Neural crest cell (in vitro differentiated cells): ENCODE results near the gene ZNF618. TPM values are rescaled to one million over a fixed set of nuclear protein-coding genes. Genes with fewer than 3 reads are reported as not detected.

Source experiments
- DNase-seq: peaks from one replicate; pipeline ENCODE4 v3.0.0; 2021; ENCODE audit warnings: low read depth, mixed read lengths, low spot score
- H3K27ac Mint-ChIP-seq: one replicate; pipeline ENCODE4 v1.8.0; 2021; ENCODE audit warnings: mild to moderate bottlenecking, mixed read lengths; ENCODE audit not compliant: unreplicated experiment
- H3K27me3 Mint-ChIP-seq: 2 replicates; pipeline ENCODE4 v1.8.0; 2021; ENCODE audit warnings: low read depth, mild to moderate bottlenecking, mixed read lengths
- H3K36me3 Mint-ChIP-seq: 2 replicates; pipeline ENCODE4 v1.8.0; 2021; ENCODE audit warnings: low read depth, mild to moderate bottlenecking, mixed read lengths
- H3K4me1 Mint-ChIP-seq: 2 replicates; pipeline ENCODE4 v1.8.0; 2021; ENCODE audit warnings: mixed read lengths
- H3K4me3 Mint-ChIP-seq: one replicate; pipeline ENCODE4 v1.8.0; 2021; ENCODE audit warnings: mild to moderate bottlenecking, mixed read lengths
- H3K9me3 Mint-ChIP-seq: 2 replicates; pipeline ENCODE4 v1.8.0; 2021; ENCODE audit warnings: mixed read lengths
- CTCF ChIP-seq: fragments of 200-600 bp; sonication (generic); conservative IDR thresholded peaks from 2 replicates; pipeline ENCODE4 v1.5.0; 2021; ENCODE audit warnings: antibody characterized with exemption, mild to moderate bottlenecking
- total RNA-seq: library from RNA; stranded (reverse); gene quantifications from 2 replicates; pipeline ENCODE4 v1.2.1, GENCODE V29; 2021

ZNF618 gene
- total RNA-seq, 1 donor from 2014 or later: 60.8 TPM

- no peak for DNase-seq
- Mint-ChIP-seq H3K9me3 (peaks cover 6% of the 10 kb centered on the region), H3K27me3 (peaks cover 70% of the 10 kb centered on the region)
These were observed 220.9 kb downstream of the ZNF618 start for GRCh38 chr9:114096866-114097612.

GRCh38 chr9:114097613-114098020, 221.5 kb downstream of the ZNF618 start:
- DNase-seq: no peak
- peaks cover 6% of the 10 kb centered on the region for H3K9me3 Mint-ChIP-seq
- peaks cover 4% of the 10 kb centered on the region for H3K36me3 Mint-ChIP-seq
- H3K27ac Mint-ChIP-seq: no peak overlapping the region
- H3K27me3 Mint-ChIP-seq: peaks cover 73% of the 10 kb centered on the region
- peak overlapping the region; percentile 67 for H3K4me3 Mint-ChIP-seq
- H3K4me1 Mint-ChIP-seq: peaks cover 9% of the 10 kb centered on the region
- TF ChIP-seq CTCF: no peak

More at GRCh38 chr9:114096866-114097612, 220.9 kb downstream of the ZNF618 start:
- Mint-ChIP-seq H3K4me1 (peaks cover 9% of the 10 kb centered on the region), H3K4me3 (peak overlapping the region; percentile 47), H3K27ac (no peak overlapping the region), H3K36me3 (peaks cover 4% of the 10 kb centered on the region)
- TF ChIP-seq CTCF: no peak

GRCh38 chr9:114098021-114098935, 222.2 kb downstream of the ZNF618 start:
- TF ChIP-seq CTCF: no peak
- peaks cover 4% of the 10 kb centered on the region for H3K36me3 Mint-ChIP-seq
- peaks cover 78% of the 10 kb centered on the region for H3K27me3 Mint-ChIP-seq
- H3K4me1 Mint-ChIP-seq: peaks cover 9% of the 10 kb centered on the region
- peak; percentile 21 for DNase-seq
- peaks cover 6% of the 10 kb centered on the region for H3K9me3 Mint-ChIP-seq
- no peak overlapping the region for H3K4me3 Mint-ChIP-seq
- H3K27ac Mint-ChIP-seq: no peak overlapping the region

- peaks cover 84% of the 10 kb centered on the region for H3K27me3 Mint-ChIP-seq
- H3K27ac Mint-ChIP-seq: no peak within 1 kb of the TSS
These were observed 223.0 kb downstream of the ZNF618 start, which contains the start of gene KIF12 for GRCh38 chr9:114098936-114099668. TSS of gene KIF12 (minus strand) at chr9:114099292. CDS start at chr9:114099276, 16 bp downstream.

More at GRCh38 chr9:114098936-114099668, 223.0 kb downstream of the ZNF618 start, which contains the start of gene KIF12:
- peaks cover 6% of the 10 kb centered on the region for H3K9me3 Mint-ChIP-seq
- peak within 1 kb of the TSS; percentile 47 for H3K4me3 Mint-ChIP-seq
- DNase-seq: no peak
- peaks cover 4% of the 10 kb centered on the region for H3K36me3 Mint-ChIP-seq
- TF ChIP-seq CTCF: no peak
- peaks cover 9% of the 10 kb centered on the region for H3K4me1 Mint-ChIP-seq
